ENCODE results near the gene LRMDA.

DNA sequence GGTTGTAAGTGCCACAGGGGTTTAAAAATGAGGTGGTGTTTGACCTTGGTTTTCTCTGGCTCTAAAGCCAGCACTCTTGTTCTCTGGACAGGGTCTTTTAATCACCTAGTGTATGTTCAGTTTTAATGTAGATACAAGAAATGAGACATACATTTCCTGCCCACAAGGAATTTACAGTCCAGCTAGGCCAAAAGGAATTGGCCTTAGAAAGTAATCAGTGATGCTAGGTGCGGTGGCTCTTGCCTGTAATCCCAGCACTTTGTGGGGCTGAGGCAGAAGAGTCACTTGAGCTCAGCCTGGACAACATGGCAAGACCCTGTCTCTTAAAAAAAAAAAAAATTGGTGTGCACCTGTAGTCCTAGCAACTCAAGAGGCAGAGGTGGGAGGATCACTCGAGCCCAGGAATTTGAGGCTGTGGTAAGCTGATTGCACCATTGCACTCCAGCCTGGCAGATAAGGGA is 100.2 kb downstream of the LRMDA start:
- TF ChIP-seq POLR2AphosphoS5 (IDR thresholded peaks at IDR 0.05) (no peak), EP300 (IDR thresholded peaks at IDR 0.05; ENCODE audit: low read depth) (no peak)
- TF ChIP-seq, protein P1, sequence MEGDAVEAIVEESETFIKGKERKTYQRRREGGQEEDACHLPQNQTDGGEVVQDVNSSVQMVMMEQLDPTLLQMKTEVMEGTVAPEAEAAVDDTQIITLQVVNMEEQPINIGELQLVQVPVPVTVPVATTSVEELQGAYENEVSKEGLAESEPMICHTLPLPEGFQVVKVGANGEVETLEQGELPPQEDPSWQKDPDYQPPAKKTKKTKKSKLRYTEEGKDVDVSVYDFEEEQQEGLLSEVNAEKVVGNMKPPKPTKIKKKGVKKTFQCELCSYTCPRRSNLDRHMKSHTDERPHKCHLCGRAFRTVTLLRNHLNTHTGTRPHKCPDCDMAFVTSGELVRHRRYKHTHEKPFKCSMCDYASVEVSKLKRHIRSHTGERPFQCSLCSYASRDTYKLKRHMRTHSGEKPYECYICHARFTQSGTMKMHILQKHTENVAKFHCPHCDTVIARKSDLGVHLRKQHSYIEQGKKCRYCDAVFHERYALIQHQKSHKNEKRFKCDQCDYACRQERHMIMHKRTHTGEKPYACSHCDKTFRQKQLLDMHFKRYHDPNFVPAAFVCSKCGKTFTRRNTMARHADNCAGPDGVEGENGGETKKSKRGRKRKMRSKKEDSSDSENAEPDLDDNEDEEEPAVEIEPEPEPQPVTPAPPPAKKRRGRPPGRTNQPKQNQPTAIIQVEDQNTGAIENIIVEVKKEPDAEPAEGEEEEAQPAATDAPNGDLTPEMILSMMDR (IDR thresholded peaks at IDR 0.05), result no peak

All from transverse colon (tissue), 4 donors.